HG03060 (cell line): ENCODE results near the gene MYO1E.
"Not testable (repeated sequence)": the region's sequence is repeated elsewhere in the genome, so short reads cannot be mapped to it uniquely, and the experiment has no call there.

ENCODE experiments used
- ATAC-seq: cut with Tn5 transposase; IDR thresholded peaks from one replicate; pipeline ENCODE4 v1.9.1; 2021; ENCODE audit warnings: low read depth, moderate number of reproducible peaks; ENCODE audit not compliant: unreplicated experiment

Gene MYO1E

DNA sequence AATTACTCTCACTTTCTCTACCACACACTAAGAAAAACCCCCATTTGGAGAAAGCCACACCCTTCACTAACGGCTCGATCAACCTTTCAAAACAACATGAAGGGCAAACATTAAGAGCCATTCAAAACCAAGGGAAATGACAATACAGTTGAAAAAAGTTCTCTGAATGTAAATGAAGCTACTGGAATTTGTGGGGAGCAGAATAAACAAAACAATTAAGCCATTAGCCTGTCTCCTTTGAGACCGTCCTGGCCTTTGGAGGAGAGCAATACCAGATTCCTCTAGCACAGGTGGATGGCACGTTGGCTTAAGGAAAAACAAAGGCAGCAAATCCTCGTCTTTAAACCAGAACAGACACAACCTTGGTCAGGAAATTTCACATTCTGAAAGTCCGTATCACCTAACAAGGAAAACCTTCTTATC, 18.7 kb downstream of the MYO1E start:
- ATAC-seq: no peak

- no peak for ATAC-seq
Observed at GRCh38 chr15:59352683-59353082, 20.0 kb downstream of the MYO1E start.

GRCh38 chr15:59352189-59352588, 20.5 kb downstream of the MYO1E start:
- no peak for ATAC-seq

DNA sequence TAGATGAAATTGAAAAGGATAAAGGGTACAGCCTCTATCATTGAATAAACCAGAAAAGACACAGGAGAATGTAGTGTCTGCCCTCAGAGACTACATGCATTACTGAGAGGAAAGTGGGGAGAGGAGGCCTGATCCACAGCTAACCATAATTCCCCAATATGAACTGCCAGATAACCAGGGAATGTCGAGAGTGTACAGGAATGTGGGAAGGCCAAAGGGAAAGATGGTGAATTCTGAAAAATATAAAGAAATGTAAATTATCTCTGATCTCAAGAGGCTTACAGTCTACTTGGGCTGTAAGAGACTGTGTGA, 22.3 kb downstream of the MYO1E start:
- ATAC-seq: no peak

DNA sequence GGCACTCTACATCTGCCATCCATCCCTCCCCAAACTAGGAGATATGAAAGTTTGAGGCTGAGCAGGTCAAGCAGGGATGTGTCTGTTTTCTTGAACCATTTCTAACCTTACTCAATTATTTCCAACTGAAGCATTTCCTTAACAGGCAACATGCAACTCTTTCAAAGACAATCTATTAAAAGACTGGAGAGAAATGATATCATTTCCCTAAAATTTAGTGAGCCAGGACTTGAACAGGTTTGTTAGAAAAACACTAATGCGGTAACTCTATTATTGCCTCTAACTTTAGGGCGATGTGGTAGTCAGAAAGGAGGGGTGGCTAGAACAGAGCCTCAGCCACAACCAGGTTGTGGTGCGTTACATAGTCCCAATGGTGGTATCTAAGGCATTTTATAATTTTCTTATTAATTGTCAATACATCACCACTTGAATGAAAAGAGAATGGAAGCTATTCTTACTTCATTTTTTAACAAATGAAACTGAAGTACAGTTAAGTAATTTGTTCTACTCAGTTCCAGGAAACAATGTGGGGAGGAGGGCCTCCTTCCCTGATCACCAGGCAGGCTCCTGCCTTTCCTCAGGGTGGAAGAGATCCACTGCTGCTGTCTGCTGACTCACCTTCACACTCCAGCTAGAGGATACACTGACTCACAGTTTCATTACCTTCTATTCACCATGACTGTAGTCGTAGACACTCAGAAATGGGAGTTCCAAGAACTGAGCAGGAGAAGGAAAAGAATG, 22.8 kb downstream of the MYO1E start:
- ATAC-seq: no peak

- no peak for ATAC-seq
Observed at GRCh38 chr15:59347915-59348314, 24.8 kb downstream of the MYO1E start.

DNA sequence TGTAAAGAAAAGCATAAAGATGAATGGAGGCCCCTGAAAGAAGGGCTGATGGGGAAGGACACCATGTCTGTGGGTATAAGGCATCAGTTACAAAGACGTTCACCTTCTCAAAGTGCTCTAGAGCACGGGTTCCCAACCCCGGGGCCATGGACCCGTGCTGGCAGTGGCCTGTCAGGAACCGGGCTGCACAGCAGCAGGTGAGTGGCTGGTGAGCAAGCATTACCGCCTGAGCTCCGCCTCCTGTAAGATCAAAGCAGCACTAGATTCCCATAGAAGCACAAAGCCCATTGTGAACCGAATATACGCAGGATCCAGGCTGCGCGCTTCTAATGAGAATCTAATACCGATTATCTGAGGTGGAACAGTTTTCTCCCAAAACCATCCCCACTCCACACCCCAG, 25.7 kb downstream of the MYO1E start:
- ATAC-seq: no peak

GRCh38 chr15:59345326-59345725, 27.3 kb downstream of the MYO1E start:
- no peak for ATAC-seq

GRCh38 chr15:59344311-59344710, 28.4 kb downstream of the MYO1E start:
- no peak for ATAC-seq

- ATAC-seq: no peak
Observed at GRCh38 chr15:59340325-59340724, 32.3 kb downstream of the MYO1E start.

DNA sequence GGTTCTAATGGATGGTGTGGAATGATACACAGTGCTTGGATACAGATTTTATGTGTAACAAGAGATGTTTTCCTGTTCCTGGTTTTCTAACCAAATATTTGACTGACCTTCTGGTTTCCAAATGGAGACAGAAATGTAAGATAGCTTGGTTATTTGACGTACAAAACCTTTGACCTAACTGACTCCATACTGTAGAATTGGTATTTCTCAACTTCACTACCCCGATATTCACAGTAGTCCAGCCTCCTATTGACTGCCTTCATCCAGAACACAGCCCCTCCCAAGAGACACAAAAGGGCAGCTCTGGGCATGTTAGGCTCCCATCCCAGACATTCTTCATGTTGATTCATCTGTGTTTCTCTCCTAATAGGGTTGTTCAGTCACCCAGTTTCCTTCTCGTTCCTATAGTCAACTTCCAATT, 33.4 kb downstream of the MYO1E start:
- ATAC-seq: no peak

DNA sequence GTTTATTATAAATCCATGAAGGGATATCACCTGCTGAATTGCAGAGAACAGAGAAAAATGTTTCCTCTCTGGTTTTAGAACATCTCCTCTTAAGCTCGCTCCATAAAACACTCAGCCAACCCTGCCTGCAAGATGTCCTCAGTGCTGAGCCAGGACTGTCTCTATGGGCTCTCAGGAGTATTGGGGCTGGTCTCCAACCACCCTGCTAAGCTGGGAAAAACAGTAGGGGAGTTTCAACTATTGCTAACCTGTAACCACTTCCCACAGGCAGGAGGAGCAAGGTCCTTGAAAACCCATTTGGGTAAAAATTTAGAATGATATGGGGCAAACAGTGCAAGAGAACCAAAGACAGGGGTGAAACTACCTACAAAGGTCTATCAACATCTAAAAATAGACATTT, 34.3 kb downstream of the MYO1E start:
- no peak for ATAC-seq

DNA sequence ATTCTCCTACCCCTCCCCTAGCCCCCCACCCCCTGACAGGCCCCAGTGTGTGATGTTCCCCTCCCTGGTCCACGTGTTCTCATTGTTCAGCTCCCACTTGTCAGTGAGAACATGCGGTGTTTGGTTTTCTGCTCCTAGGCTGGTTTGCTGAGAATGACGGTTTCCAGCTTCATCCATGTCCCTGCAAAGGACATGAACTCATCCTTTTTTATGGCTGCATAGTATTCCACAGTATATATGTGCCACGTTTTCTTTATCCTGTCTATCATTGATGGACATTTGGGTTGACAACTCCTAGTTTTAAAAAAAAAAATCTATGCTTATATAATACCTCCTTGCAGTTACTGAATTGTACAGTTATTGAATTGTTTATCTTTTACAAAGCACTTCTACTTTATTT, 35.9 kb downstream of the MYO1E start:
- not testable (repeated sequence) for ATAC-seq

- ATAC-seq: no peak
Observed at GRCh38 chr15:59335207-59335786, 37.4 kb downstream of the MYO1E start.

DNA sequence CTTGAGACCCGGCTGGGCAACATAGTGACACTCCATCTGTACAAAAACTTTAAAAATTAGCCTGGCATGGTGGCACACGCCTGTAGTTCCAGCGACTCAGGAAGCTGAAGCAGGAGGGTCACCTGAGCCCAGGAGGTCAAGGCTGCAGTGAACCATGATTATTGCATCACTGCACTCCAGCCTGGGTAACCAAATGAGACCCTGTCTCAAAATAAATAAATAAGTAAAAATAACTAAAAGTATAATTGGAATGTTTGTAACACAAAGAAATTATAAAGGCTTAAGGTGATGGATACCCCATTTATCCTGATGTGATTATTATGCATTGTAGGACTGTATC, 38.6 kb downstream of the MYO1E start:
- ATAC-seq: no peak

- ATAC-seq: no peak
Observed at GRCh38 chr15:59333401-59334075, 39.1 kb downstream of the MYO1E start.

DNA sequence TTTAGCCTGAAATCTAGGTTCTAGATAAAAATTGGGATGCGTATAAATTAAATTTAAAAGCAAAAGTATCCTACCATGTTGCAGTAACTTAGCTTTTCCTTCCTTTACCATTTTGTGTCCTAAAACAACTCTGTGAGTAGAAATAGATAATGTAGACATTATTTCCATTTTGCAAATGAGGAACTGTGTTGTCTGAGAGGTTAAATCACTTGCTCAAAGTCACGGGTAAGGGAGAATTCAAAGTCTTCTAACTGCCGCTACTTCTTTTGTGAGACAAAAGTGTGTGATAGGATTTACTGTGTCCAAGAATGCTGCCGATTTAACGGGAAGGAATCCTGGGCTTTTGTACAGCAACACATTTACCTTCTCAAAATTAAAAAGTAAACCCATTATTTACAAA, 40.7 kb downstream of the MYO1E start:
- ATAC-seq: no peak

- no peak for ATAC-seq
Observed at GRCh38 chr15:59330649-59331048, 42.0 kb downstream of the MYO1E start.

GRCh38 chr15:59329570-59330350, 42.9 kb downstream of the MYO1E start:
- no peak for ATAC-seq

DNA sequence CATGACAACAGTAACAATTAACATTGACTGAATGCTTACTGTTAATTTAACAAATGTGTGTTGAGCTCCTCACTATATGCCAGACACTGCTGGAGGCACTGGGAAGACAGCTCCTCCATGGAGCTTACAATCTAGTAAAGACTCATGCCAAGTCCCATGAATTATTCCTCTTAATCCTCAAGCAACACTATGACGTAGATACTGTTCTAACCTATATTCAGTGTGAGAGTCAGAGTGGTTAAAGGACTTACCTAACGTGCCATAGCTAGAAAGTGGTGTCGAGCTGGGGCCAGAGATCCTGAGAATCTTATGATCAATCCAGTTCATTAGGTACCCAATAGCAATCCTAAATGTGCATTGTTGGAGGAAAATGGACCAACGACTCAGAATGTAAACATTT, 43.6 kb downstream of the MYO1E start:
- no peak for ATAC-seq

GRCh38 chr15:59327942-59328341, 44.7 kb downstream of the MYO1E start:
- no peak for ATAC-seq
